HCT116 (cell line): Measurements from ENCODE around the gene STAT4. TPM values are rescaled to one million over a fixed set of nuclear protein-coding genes. Genes with fewer than 3 reads are reported as not detected.

ENCODE experiments used
- ATAC-seq: fragments of 200-7000 bp; cut with Tn5 transposase; 2 replicates; pipeline ENCODE4 v1.9.1; 2020; ENCODE audit warnings: mild to moderate bottlenecking, moderate library complexity
- BruUV-seq: library from RNA; stranded (reverse); fragments of 400-500 nt; replicated peaks from 2 replicates; lab custom pipeline; 2021; lab: Mats Ljungman, UMichigan
- CTCF ChIA-PET: fragments of 300-600 bp; sonication (Branson Sonifier 250); formaldehyde crosslinking; loops from one replicate; lab custom pipeline; 2021; ENCODE audit warnings: antibody characterized with exemption; lab: Charles Lee
- POLR2A ChIA-PET: fragments of 300-600, 350-600 bp; sonication (Branson Sonifier 250); formaldehyde crosslinking; loops from one replicate; lab custom pipeline; 2021; ENCODE audit warnings: antibody characterized with exemption; lab: Charles Lee
- RAD21 ChIA-PET, 2 experiments: fragments of 300-600 bp; sonication (Branson Sonifier 250); formaldehyde crosslinking; loops; one replicate each; lab custom pipeline; 2023; ENCODE audit warnings: low total read pairs in 2 of 2; ENCODE audit not compliant: uncharacterized antibody in 2 of 2, unreplicated experiment in 2 of 2, low non-redundant PET in 1 of 2; lab: Charles Lee
- DNase-seq: peaks from one replicate; pipeline ENCODE4 v3.0.0-alpha.2; 2010; ENCODE audit warnings: low read depth, low spot score
- H2AFZ ChIP-seq: fragments of 200-600 bp; shearing (Covaris generic), sonication (generic); 2 replicates; pipeline ENCODE4 v1.6.1; 2017; ENCODE audit warnings: low read depth, mixed run types, mixed read lengths, antibody characterized with exemption, low read length; ENCODE audit not compliant: poor library complexity, severe bottlenecking
- H3K27ac ChIP-seq: 2 replicates; pipeline ENCODE4 v1.5.1; 2012; ENCODE audit warnings: low read depth, low read length
- H3K27me3 ChIP-seq: fragments of 200-600 bp; sonication (generic); 2 replicates; pipeline ENCODE4 v1.6.1; 2016; ENCODE audit warnings: mixed run types, low read length, mixed read lengths; ENCODE audit not compliant: insufficient read depth
- H3K36me3 ChIP-seq, 2 experiments: fragments of 200-500 bp in 1 of 2; fragments of 200-600 bp in 1 of 2; sonication (Bioruptor generic) in 1 of 2; sonication (generic) in 1 of 2; 2 replicates each; pipeline versions ENCODE4 v1.5.1 to v1.6.1; 2014 to 2016; ENCODE audit warnings: low read length in 2 of 2, inconsistent platforms in 1 of 2, mixed read lengths in 1 of 2, mixed run types in 1 of 2; ENCODE audit not compliant: insufficient read depth in 2 of 2, control insufficient read depth in 1 of 2
- H3K4me1 ChIP-seq, 2 experiments: fragments of 200-600 bp in 1 of 2; sonication (generic) in 1 of 2; 2 replicates each; pipeline versions ENCODE4 v1.5.1 to v1.6.1; 2012 to 2017; ENCODE audit warnings: low read length in 2 of 2, inconsistent platforms in 1 of 2, mild to moderate bottlenecking in 1 of 2, mixed read lengths in 1 of 2, mixed run types in 1 of 2, moderate library complexity in 1 of 2; ENCODE audit not compliant: insufficient read depth in 2 of 2, control insufficient read depth in 1 of 2
- H3K4me2 ChIP-seq: fragments of 200-600 bp; sonication (generic); 2 replicates; pipeline ENCODE4 v1.6.1; 2017; ENCODE audit warnings: mixed run types, low read length, mixed read lengths
- H3K4me3 ChIP-seq, 2 experiments: fragments of 200-600 bp in 1 of 2; sonication (generic) in 1 of 2; replicated peaks in 1 of 2; 2 replicates each; pipeline ENCODE4 v1.5.1; 2011 to 2016; ENCODE audit warnings: low read length in 2 of 2, control low read depth in 1 of 2, low read depth in 1 of 2, mild to moderate bottlenecking in 1 of 2, mixed read lengths in 1 of 2, mixed run types in 1 of 2
- H3K79me2 ChIP-seq: fragments of 200-600 bp; sonication (generic); 2 replicates; pipeline ENCODE4 v1.6.1; 2017; ENCODE audit warnings: mild to moderate bottlenecking, mixed run types, low read length, moderate library complexity, mixed read lengths; ENCODE audit not compliant: insufficient read depth
- H3K9ac ChIP-seq: fragments of 200-600 bp; sonication (generic); 2 replicates; pipeline ENCODE4 v1.6.1; 2016; ENCODE audit warnings: low read length, mixed read lengths
- H3K9me2 ChIP-seq: fragments of 200-600 bp; sonication (generic), shearing (Covaris generic); 2 replicates; pipeline ENCODE4 v1.6.1; 2017; ENCODE audit warnings: mixed run types, mild to moderate bottlenecking, moderate library complexity; ENCODE audit not compliant: insufficient read depth
- H3K9me3 ChIP-seq, 2 experiments: fragments of 200-500 bp in 1 of 2; fragments of 200-600 bp in 1 of 2; sonication (Bioruptor generic) in 1 of 2; sonication (generic) in 1 of 2; 2 replicates each; pipeline ENCODE4 v1.6.1; 2014 to 2017; ENCODE audit warnings: low read length in 2 of 2, mixed read lengths in 2 of 2, inconsistent platforms in 1 of 2, low read depth in 1 of 2, mild to moderate bottlenecking in 1 of 2, mixed run types in 1 of 2, moderate library complexity in 1 of 2; ENCODE audit not compliant: control insufficient read depth in 1 of 2, insufficient read depth in 1 of 2
- H4K20me1 ChIP-seq: fragments of 200-600 bp; sonication (generic), shearing (Covaris generic); 2 replicates; pipeline ENCODE4 v1.6.1; 2017; ENCODE audit warnings: mixed run types, mild to moderate bottlenecking, moderate library complexity; ENCODE audit not compliant: insufficient read depth
- CBX3 ChIP-seq: IDR thresholded peaks from 2 replicates; pipeline ENCODE4 v1.6.1; 2012; ENCODE audit warnings: low read depth
- CEBPB ChIP-seq: IDR thresholded peaks from 2 replicates; pipeline ENCODE4 v1.6.1; 2012; ENCODE audit warnings: low read depth
- EGR1 ChIP-seq: IDR thresholded peaks from 2 replicates; pipeline ENCODE4 v1.6.1; 2012; ENCODE audit warnings: low read depth
- ELF1 ChIP-seq: IDR thresholded peaks from 2 replicates; pipeline ENCODE4 v1.6.1; 2012; ENCODE audit warnings: low read depth, borderline replicate concordance
- EZH2 ChIP-seq: fragments of 200-600 bp; sonication (generic); IDR thresholded peaks from 2 replicates; pipeline ENCODE4 v1.6.1; 2017; ENCODE audit warnings: antibody characterized with exemption, mixed run types
- FOSL1 ChIP-seq: IDR thresholded peaks from 2 replicates; pipeline ENCODE4 v1.6.1; 2012; ENCODE audit warnings: low read depth
- JUND ChIP-seq: IDR thresholded peaks from 2 replicates; pipeline ENCODE4 v1.6.1; 2012
- POLR2AphosphoS5 ChIP-seq: IDR thresholded peaks from 2 replicates; pipeline ENCODE4 v1.6.1; 2011; ENCODE audit warnings: mild to moderate bottlenecking, low read depth, low read length, moderate library complexity
- RAD21 ChIP-seq: IDR thresholded peaks from 2 replicates; pipeline ENCODE4 v1.6.1; 2012; ENCODE audit warnings: low read depth, mild to moderate bottlenecking
- SIN3A ChIP-seq: IDR thresholded peaks from 2 replicates; pipeline ENCODE4 v1.6.1; 2012; ENCODE audit warnings: low read depth
- SRF ChIP-seq: IDR thresholded peaks from 2 replicates; pipeline ENCODE4 v1.6.1; 2012; ENCODE audit warnings: low read depth
- TCF7L2 ChIP-seq: IDR thresholded peaks from 2 replicates; pipeline ENCODE4 v1.7.0; 2011; ENCODE audit warnings: borderline replicate concordance, inconsistent platforms; ENCODE audit not compliant: insufficient read depth, insufficient read length; ENCODE audit errors: extremely low read depth
- ZFX ChIP-seq: fragments of 450-650 bp; IDR thresholded peaks from 2 replicates; pipeline ENCODE4 v1.6.1; 2017
- ZNF274 ChIP-seq: fragments of 200-500 bp; sonication (Bioruptor generic); IDR thresholded peaks from 2 replicates; pipeline ENCODE4 v1.6.1; 2014; ENCODE audit warnings: mild to moderate bottlenecking, low read depth, low read length, inconsistent platforms
- intact Hi-C: fragments of 100-400 bp; cut with micrococcal nuclease; formaldehyde crosslinking; loops from 2 replicates; pipeline ENCODE4 v1.10.0; 2022
- total RNA-seq: library from RNA; stranded (reverse); gene quantifications from one replicate; pipeline ENCODE4 v1.2.1, GENCODE V29; 2021; ENCODE audit not compliant: unreplicated experiment
- TF ChIP-seq, protein P1 (sequence below): IDR thresholded peaks from 2 replicates; pipeline ENCODE4 v1.6.1; 2011; ENCODE audit warnings: mild to moderate bottlenecking, low read length, moderate library complexity; ENCODE audit not compliant: insufficient replicate concordance; ENCODE audit errors: extremely low read depth
- TF ChIP-seq, protein P2 (sequence below), 3 experiments: fragments of 200-600 bp in 1 of 3; sonication (generic) in 1 of 3; IDR thresholded peaks in 2 of 3; conservative IDR thresholded peaks in 1 of 3; 2 replicates each; pipeline ENCODE4 v1.5.1; 2012 to 2017; ENCODE audit warnings: low read depth in 2 of 3, low read length in 2 of 3, antibody characterized with exemption in 1 of 3, borderline replicate concordance in 1 of 3, control low read depth in 1 of 3, mild to moderate bottlenecking in 1 of 3, mixed read lengths in 1 of 3, mixed run types in 1 of 3, moderate library complexity in 1 of 3; ENCODE audit not compliant: insufficient read depth in 1 of 3

STAT4 gene
- total RNA-seq, 1 experiment from 2014 or later: 2.0 TPM

DNA sequence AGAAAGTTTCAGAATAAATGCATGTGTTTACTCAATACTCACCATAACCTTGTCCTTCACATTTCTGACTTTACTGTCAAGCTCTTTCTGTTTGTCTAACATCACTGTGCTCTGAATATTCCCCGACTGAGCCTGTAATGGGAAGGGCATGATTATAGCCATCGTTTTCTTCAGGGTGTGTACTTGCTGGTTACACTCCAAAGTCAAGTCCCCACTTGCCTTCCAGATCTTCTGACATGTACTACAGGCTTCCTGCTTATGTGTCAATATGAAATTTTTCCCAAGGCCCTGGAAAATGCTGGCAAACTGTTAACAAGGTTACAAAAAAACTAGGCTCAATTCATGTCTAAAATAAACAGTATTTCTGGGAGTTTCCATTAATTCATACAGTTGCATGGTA lies 149.8 kb downstream of the STAT4 start (continued):
- TF ChIP-seq, protein P1, sequence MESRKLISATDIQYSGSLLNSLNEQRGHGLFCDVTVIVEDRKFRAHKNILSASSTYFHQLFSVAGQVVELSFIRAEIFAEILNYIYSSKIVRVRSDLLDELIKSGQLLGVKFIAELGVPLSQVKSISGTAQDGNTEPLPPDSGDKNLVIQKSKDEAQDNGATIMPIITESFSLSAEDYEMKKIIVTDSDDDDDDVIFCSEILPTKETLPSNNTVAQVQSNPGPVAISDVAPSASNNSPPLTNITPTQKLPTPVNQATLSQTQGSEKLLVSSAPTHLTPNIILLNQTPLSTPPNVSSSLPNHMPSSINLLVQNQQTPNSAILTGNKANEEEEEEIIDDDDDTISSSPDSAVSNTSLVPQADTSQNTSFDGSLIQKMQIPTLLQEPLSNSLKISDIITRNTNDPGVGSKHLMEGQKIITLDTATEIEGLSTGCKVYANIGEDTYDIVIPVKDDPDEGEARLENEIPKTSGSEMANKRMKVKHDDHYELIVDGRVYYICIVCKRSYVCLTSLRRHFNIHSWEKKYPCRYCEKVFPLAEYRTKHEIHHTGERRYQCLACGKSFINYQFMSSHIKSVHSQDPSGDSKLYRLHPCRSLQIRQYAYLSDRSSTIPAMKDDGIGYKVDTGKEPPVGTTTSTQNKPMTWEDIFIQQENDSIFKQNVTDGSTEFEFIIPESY: no peak
- TF ChIP-seq, protein P2, sequence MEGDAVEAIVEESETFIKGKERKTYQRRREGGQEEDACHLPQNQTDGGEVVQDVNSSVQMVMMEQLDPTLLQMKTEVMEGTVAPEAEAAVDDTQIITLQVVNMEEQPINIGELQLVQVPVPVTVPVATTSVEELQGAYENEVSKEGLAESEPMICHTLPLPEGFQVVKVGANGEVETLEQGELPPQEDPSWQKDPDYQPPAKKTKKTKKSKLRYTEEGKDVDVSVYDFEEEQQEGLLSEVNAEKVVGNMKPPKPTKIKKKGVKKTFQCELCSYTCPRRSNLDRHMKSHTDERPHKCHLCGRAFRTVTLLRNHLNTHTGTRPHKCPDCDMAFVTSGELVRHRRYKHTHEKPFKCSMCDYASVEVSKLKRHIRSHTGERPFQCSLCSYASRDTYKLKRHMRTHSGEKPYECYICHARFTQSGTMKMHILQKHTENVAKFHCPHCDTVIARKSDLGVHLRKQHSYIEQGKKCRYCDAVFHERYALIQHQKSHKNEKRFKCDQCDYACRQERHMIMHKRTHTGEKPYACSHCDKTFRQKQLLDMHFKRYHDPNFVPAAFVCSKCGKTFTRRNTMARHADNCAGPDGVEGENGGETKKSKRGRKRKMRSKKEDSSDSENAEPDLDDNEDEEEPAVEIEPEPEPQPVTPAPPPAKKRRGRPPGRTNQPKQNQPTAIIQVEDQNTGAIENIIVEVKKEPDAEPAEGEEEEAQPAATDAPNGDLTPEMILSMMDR (IDR thresholded peaks at IDR 0.05 in 2 of 3, conservative IDR thresholded peaks at IDR 0.05 in 1 of 3; ENCODE audit: borderline replicate concordance in 1 of 3, insufficient read depth in 1 of 3, low read depth in 2 of 3, low read length in 2 of 3): no peak
- TF ChIP-seq JUND: no peak
- TF ChIP-seq EZH2: no peak

DNA sequence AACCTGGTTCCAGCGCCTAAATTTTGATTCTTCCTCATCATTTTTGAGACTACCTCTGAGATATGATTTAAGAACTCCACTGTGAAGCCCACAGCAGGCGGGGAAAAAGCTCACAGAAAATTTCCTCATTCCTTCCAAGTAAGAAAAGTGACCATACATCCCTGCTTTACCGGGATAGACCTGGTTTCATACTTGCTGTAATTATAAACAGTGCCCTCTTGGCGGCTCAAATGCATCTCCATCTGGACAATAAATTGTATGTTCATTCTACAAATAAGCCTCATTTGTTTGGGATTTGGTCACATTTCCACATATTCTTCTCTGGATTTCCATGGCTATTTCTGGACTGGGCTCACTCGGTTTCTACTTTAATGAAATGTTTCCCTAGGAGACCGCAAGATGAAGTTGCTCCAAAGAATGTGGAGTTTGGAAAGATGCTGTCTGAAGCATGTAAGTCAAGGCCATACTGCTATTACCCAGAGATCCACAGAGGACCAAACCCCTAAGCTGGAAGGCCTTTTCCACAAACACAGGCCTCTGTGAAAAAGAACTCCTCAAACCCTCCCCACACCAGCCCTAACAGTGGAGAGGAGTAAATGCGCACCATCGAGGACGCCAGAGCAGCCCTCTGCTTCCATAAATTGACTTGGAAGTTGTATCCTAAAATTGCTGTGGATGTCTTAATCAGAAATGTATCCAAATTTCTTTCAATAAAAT lies 150.7 kb downstream of the STAT4 start:
- no TSS peak for BruUV-seq
- no peak overlapping the region for H3K27ac ChIP-seq
- H4K20me1 ChIP-seq: no peaks in the 10 kb centered on the region
- no peak for ATAC-seq
- POLR2A ChIA-PET: no interaction called here
- H3K4me3 ChIP-seq: no peak overlapping the region
- H3K9me3 ChIP-seq: no peaks in the 10 kb centered on the region
- H3K9ac ChIP-seq: no peak overlapping the region
- peaks cover 61 to 81% of the 10 kb centered on the region in 2 experiments for H3K36me3 ChIP-seq
- H3K9me2 ChIP-seq: no peaks in the 10 kb centered on the region
- no peak for DNase-seq
- no peaks in the 10 kb centered on the region for H3K79me2 ChIP-seq
- H3K4me1 ChIP-seq: no peaks in the 10 kb centered on the region
- intact Hi-C loops: no loop called here
- H3K27me3 ChIP-seq: no peaks in the 10 kb centered on the region
- H2AFZ ChIP-seq: no peak overlapping the region
- no peak overlapping the region for H3K4me2 ChIP-seq
- RAD21 ChIA-PET: no interaction called here
- CTCF ChIA-PET: no interaction called here
- TF ChIP-seq POLR2AphosphoS5 (no peak), SRF (no peak), ZFX (no peak), CBX3 (no peak), RAD21 (no peak), EGR1 (no peak), CEBPB (no peak), FOSL1 (no peak), TCF7L2 (no peak), JUND (no peak), ELF1 (no peak), SIN3A (no peak), ZNF274 (no peak)
- TF ChIP-seq, protein P2 (IDR thresholded peaks at IDR 0.05 in 2 of 3, conservative IDR thresholded peaks at IDR 0.05 in 1 of 3; ENCODE audit: borderline replicate concordance in 1 of 3, insufficient read depth in 1 of 3, low read depth in 2 of 3, low read length in 2 of 3): no peak
- TF ChIP-seq, protein P1: no peak
